CD4-positive, CD25-positive, alpha-beta regulatory T cell (primary cell): ENCODE data around the gene OVOL2. TPM values are rescaled to one million over a fixed set of nuclear protein-coding genes. Genes with fewer than 3 reads are reported as not detected.

Experiments used
- ATAC-seq, 2 donors: fragments of 150-1000 bp; cut with Tn5 transposase; one replicate each; pipeline ENCODE4 v1.10.0; 2021; ENCODE audit warnings: low read depth in 2 of 2, moderate number of reproducible peaks in 2 of 2, moderate library complexity in 1 of 2
- DNase-seq, 3 donors: peaks; one replicate each; pipeline versions ENCODE4 v3.0.0 to v3.0.0-alpha.2; 2012 to 2022; ENCODE audit warnings: mixed read lengths in 1 of 3
- H3K27ac ChIP-seq: one replicate; pipeline ENCODE4 v1.7.0; 2013; ENCODE audit warnings: mild to moderate bottlenecking, low read length; ENCODE audit not compliant: insufficient read depth, poor library complexity, severe bottlenecking
- H3K27me3 ChIP-seq: one replicate; pipeline ENCODE4 v1.7.0; 2013; ENCODE audit warnings: low read length; ENCODE audit not compliant: control insufficient read depth, insufficient read depth
- H3K36me3 ChIP-seq: one replicate; pipeline ENCODE4 v1.7.0; 2013; ENCODE audit warnings: mild to moderate bottlenecking, low read length, moderate library complexity; ENCODE audit not compliant: control insufficient read depth, insufficient read depth
- H3K4me1 ChIP-seq: 2 replicates; pipeline ENCODE4 v1.7.0; 2013; ENCODE audit warnings: mild to moderate bottlenecking, low read length; ENCODE audit not compliant: insufficient read depth, control insufficient read depth, poor library complexity, severe bottlenecking
- H3K4me3 ChIP-seq: one replicate; pipeline ENCODE4 v1.7.0; 2013; ENCODE audit warnings: low read depth, mild to moderate bottlenecking, low read length, moderate library complexity
- H3K9me3 ChIP-seq, 2 experiments: 1 replicate in 1 of 2; 2 replicates in 1 of 2; pipeline ENCODE4 v1.7.0; 2013; ENCODE audit warnings: low read length in 2 of 2, mild to moderate bottlenecking in 1 of 2, moderate library complexity in 1 of 2; ENCODE audit not compliant: control insufficient read depth in 2 of 2
- H3K27ac Mint-ChIP-seq, 3 donors: one replicate each; pipeline ENCODE4 v1.8.0; 2020 to 2022; ENCODE audit warnings: mild to moderate bottlenecking in 3 of 3, mixed read lengths in 3 of 3, moderate library complexity in 2 of 3
- H3K27me3 Mint-ChIP-seq: one replicate; pipeline ENCODE4 v1.8.0; 2022; ENCODE audit warnings: mild to moderate bottlenecking, mixed read lengths
- H3K36me3 Mint-ChIP-seq: one replicate; pipeline ENCODE4 v1.8.0; 2020; ENCODE audit warnings: mixed read lengths
- H3K4me1 Mint-ChIP-seq, 4 donors: one replicate each; pipeline ENCODE4 v1.8.0; 2020 to 2022; ENCODE audit warnings: mixed read lengths in 4 of 4, mild to moderate bottlenecking in 1 of 4
- H3K4me3 Mint-ChIP-seq, 4 donors: one replicate each; pipeline ENCODE4 v1.8.0; 2020 to 2022; ENCODE audit warnings: mild to moderate bottlenecking in 4 of 4, mixed read lengths in 4 of 4, moderate library complexity in 3 of 4
- H3K9me3 Mint-ChIP-seq, 7 donors: one replicate each; pipeline ENCODE4 v1.8.0; 2020 to 2022; ENCODE audit warnings: mixed read lengths in 7 of 7, mild to moderate bottlenecking in 3 of 7, moderate library complexity in 2 of 7
- polyA plus RNA-seq, 4 donors: library from polyadenylated mRNA; unstranded; fragments of 300-500 nt; fragmentation: Illumina TruSeq; gene quantifications; one replicate each; pipeline ENCODE4 v1.2.3, GENCODE V29; 2021
- total RNA-seq: library from RNA; stranded (reverse); gene quantifications from one replicate; pipeline ENCODE4 v1.2.3, GENCODE V29; 2022

The OVOL2 gene
- total and polyA plus RNA-seq, 5 donors from 2014 or later = not detected

DNA sequence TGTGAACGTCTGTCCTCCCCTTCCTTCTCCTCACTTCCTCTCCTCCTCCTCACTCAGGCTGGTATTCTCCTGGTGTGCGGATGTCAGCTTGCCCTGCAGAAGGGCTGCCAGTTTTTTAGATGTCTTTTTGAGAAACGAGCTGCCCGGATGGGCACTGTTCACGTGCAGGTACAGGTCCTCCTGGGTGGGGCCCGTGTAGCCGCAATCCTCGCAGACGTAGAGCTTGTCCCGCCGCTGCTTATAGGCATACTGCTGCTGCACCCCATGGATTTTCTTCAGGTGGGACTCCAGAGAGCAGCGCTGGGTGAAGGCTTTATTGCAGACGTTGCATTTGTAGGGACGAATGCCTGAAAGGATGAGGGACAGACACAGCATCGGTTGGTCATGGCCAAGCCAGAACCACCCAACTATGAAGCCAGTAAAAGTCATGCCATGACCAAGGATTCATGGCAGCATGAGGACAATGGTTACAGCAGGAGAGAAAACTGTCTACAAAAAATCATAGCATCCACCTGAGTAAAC lies 33.0 kb downstream of the OVOL2 start:
- H3K27me3 Mint-ChIP-seq = no peaks in the 10 kb centered on the region
- no peak overlapping the region for H3K27ac Mint-ChIP-seq
- H3K4me1 ChIP-seq = no peaks in the 10 kb centered on the region
- H3K36me3 Mint-ChIP-seq = no peaks in the 10 kb centered on the region
- no peaks in the 10 kb centered on the region for H3K9me3 ChIP-seq
- H3K4me3 Mint-ChIP-seq = no peak overlapping the region
- no peaks in the 10 kb centered on the region for H3K4me1 Mint-ChIP-seq
- no peak for ATAC-seq
- no peaks in the 10 kb centered on the region for H3K27me3 ChIP-seq
- no peak for DNase-seq
- no peaks in the 10 kb centered on the region for H3K36me3 ChIP-seq
- peaks cover 0 to 3% (median 0%) of the 10 kb centered on the region in 7 donors for H3K9me3 Mint-ChIP-seq
- H3K27ac ChIP-seq = no peak overlapping the region
- H3K4me3 ChIP-seq = no peak overlapping the region

DNA sequence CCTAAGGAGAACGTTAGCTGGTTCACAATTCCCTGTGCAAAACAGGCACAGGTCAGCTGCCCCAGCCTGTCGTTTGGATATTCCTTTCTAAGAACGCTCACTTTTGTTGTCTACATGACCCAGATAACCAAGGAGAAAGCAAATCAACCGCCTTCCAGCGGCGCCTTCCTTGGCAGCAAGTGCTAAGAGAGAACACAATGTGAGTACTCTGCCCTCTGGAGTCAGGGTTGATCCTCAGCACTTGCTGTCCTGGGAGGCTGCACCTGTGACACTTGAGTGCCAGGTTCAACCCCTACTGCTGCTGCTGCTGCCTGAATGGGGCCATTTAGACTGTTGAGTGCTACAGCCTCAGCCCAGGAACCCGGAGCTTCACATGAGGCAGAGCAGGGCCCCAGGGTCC lies 36.8 kb downstream of the OVOL2 start:
- Histone ChIP-seq H3K4me1 (no peaks in the 10 kb centered on the region), H3K4me3 (no peak overlapping the region), H3K27ac (no peak overlapping the region), H3K27me3 (no peaks in the 10 kb centered on the region), H3K36me3 (no peaks in the 10 kb centered on the region), H3K9me3 (no peaks in the 10 kb centered on the region)
- no peak for ATAC-seq
- H3K36me3 Mint-ChIP-seq = no peaks in the 10 kb centered on the region
- H3K4me3 Mint-ChIP-seq = no peak overlapping the region
- H3K27ac Mint-ChIP-seq = no peak overlapping the region
- DNase-seq = no peak
- peaks cover 0 to 3% (median 0%) of the 10 kb centered on the region in 7 donors for H3K9me3 Mint-ChIP-seq
- no peaks in the 10 kb centered on the region for H3K4me1 Mint-ChIP-seq
- H3K27me3 Mint-ChIP-seq = peaks cover 4% of the 10 kb centered on the region

DNA sequence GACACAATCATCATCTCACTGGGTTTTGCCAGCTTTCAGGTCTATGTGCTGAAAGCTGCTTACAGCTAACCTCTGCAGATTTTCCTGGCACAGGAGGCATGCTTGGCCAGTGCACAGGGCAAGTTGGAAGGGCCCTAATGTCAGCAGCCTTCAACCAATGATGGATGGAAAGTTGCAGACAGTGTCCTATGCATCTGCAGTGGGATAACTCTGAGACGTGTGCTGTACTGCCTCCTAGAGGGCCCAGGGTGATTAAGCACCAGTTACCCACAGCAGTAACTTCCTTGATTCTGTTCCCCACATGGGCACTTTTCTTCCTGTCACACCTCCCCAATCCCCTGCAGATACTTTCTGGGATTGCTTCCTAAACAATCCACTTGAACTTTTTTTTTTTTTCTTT lies 38.6 kb downstream of the OVOL2 start:
- Mint-ChIP-seq H3K36me3 (no peaks in the 10 kb centered on the region), H3K27ac (no peak overlapping the region), H3K27me3 (peaks cover 4% of the 10 kb centered on the region), H3K9me3 (peaks cover 0 to 3% (median 0%) of the 10 kb centered on the region in 7 donors), H3K4me1 (no peaks in the 10 kb centered on the region), H3K4me3 (no peak overlapping the region)
- Histone ChIP-seq H3K4me1 (no peaks in the 10 kb centered on the region), H3K27me3 (no peaks in the 10 kb centered on the region), H3K4me3 (no peak overlapping the region), H3K9me3 (no peaks in the 10 kb centered on the region), H3K27ac (no peak overlapping the region), H3K36me3 (no peaks in the 10 kb centered on the region)
- peak in 1 of 3 donors; percentile 37 for DNase-seq
- peak in 1 of 2 donors; percentile 41 for ATAC-seq

GRCh38 chr20:18018100-18018499 lies 39.6 kb downstream of the OVOL2 start:
- H3K4me3 Mint-ChIP-seq = no peak overlapping the region
- Histone ChIP-seq H3K4me1 (no peaks in the 10 kb centered on the region), H3K27me3 (no peaks in the 10 kb centered on the region), H3K9me3 (no peaks in the 10 kb centered on the region), H3K27ac (no peak overlapping the region), H3K4me3 (no peak overlapping the region), H3K36me3 (no peaks in the 10 kb centered on the region)
- no peaks in the 10 kb centered on the region for H3K4me1 Mint-ChIP-seq
- peaks cover 4% of the 10 kb centered on the region for H3K27me3 Mint-ChIP-seq
- DNase-seq (no peak), ATAC-seq (no peak)
- H3K36me3 Mint-ChIP-seq = no peaks in the 10 kb centered on the region
- H3K27ac Mint-ChIP-seq = no peak overlapping the region
- peaks cover 0 to 2% (median 0%) of the 10 kb centered on the region in 7 donors for H3K9me3 Mint-ChIP-seq

DNA sequence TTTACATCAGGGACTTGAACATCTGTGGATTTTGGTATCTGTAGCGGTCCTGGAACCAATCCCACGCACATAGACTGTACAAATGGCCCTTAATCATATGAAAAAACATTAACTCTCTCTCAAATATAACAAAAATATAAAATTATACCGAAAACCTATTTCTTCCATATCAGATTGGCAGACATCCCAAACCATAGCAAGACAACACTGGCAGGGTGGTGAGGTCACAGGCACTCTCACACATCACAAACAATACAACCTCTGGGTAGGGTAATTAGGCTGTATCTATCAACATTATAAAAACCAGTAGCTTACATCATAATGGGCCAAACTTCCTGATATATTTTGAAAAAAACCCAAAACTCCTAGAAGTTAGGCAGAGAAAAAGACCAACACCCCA lies 40.9 kb downstream of the OVOL2 start:
- no peak overlapping the region for H3K4me3 Mint-ChIP-seq
- no peak overlapping the region for H3K27ac Mint-ChIP-seq
- Histone ChIP-seq H3K27me3 (no peaks in the 10 kb centered on the region), H3K9me3 (no peaks in the 10 kb centered on the region), H3K27ac (no peak overlapping the region), H3K4me1 (no peaks in the 10 kb centered on the region), H3K4me3 (no peak overlapping the region), H3K36me3 (no peaks in the 10 kb centered on the region)
- H3K27me3 Mint-ChIP-seq = peaks cover 4% of the 10 kb centered on the region
- ATAC-seq = no peak
- H3K36me3 Mint-ChIP-seq = no peaks in the 10 kb centered on the region
- DNase-seq = no peak
- no peaks in the 10 kb centered on the region for H3K4me1 Mint-ChIP-seq
- H3K9me3 Mint-ChIP-seq = peaks cover 0 to 2% (median 0%) of the 10 kb centered on the region in 7 donors

GRCh38 chr20:18014411-18014810 lies 43.3 kb downstream of the OVOL2 start:
- Mint-ChIP-seq H3K27me3 (peaks cover 4% of the 10 kb centered on the region), H3K4me3 (no peak overlapping the region), H3K4me1 (no peaks in the 10 kb centered on the region), H3K27ac (no peak overlapping the region), H3K36me3 (no peaks in the 10 kb centered on the region), H3K9me3 (peaks cover 0 to 2% (median 0%) of the 10 kb centered on the region in 7 donors)
- ATAC-seq = no peak
- H3K36me3 ChIP-seq = no peaks in the 10 kb centered on the region
- no peak overlapping the region for H3K27ac ChIP-seq
- H3K9me3 ChIP-seq = no peaks in the 10 kb centered on the region
- no peak for DNase-seq
- no peak overlapping the region for H3K4me3 ChIP-seq
- no peaks in the 10 kb centered on the region for H3K4me1 ChIP-seq
- no peaks in the 10 kb centered on the region for H3K27me3 ChIP-seq

GRCh38 chr20:18012901-18013300 lies 44.8 kb downstream of the OVOL2 start:
- no peak overlapping the region for H3K27ac Mint-ChIP-seq
- DNase-seq = no peak
- H3K4me1 Mint-ChIP-seq = no peaks in the 10 kb centered on the region

GRCh38 chr20:18011951-18012645 lies 45.6 kb downstream of the OVOL2 start:
- Mint-ChIP-seq H3K36me3 (no peaks in the 10 kb centered on the region), H3K9me3 (no peaks in the 10 kb centered on the region), H3K27me3 (no peaks in the 10 kb centered on the region), H3K4me3 (no peak overlapping the region), H3K27ac (no peak overlapping the region), H3K4me1 (no peaks in the 10 kb centered on the region)
- no peaks in the 10 kb centered on the region for H3K4me1 ChIP-seq
- no peak overlapping the region for H3K4me3 ChIP-seq
- H3K27me3 ChIP-seq = no peaks in the 10 kb centered on the region
- H3K27ac ChIP-seq = no peak overlapping the region
- no peak for DNase-seq
- H3K9me3 ChIP-seq = no peaks in the 10 kb centered on the region
- no peaks in the 10 kb centered on the region for H3K36me3 ChIP-seq
- ATAC-seq = no peak

More at GRCh38 chr20:18012901-18013300, 44.8 kb downstream of the OVOL2 start:
- H3K4me3 Mint-ChIP-seq = no peak overlapping the region
- Histone ChIP-seq H3K9me3 (no peaks in the 10 kb centered on the region), H3K36me3 (no peaks in the 10 kb centered on the region), H3K4me3 (no peak overlapping the region), H3K27me3 (no peaks in the 10 kb centered on the region), H3K27ac (no peak overlapping the region), H3K4me1 (no peaks in the 10 kb centered on the region)
- no peak for ATAC-seq
- no peaks in the 10 kb centered on the region for H3K36me3 Mint-ChIP-seq
- peaks cover 0 to 2% (median 0%) of the 10 kb centered on the region in 7 donors for H3K9me3 Mint-ChIP-seq
- H3K27me3 Mint-ChIP-seq = no peaks in the 10 kb centered on the region
